Astrocyte (in vitro differentiated cells and primary cell): ENCODE measurements around the gene AKAP9. TPM values are rescaled to one million over a fixed set of nuclear protein-coding genes. Genes with fewer than 3 reads are reported as not detected.

Experiments used
- DNase-seq: peaks from one replicate; pipeline ENCODE4 v3.0.0-alpha.2; 2010; ENCODE audit warnings: low read depth
- FAIRE-seq: peaks from 2 replicates; lab custom pipeline; 2011; peaks lifted over from hg19 to GRCh38; lab: Jason Lieb, UNC
- H2AFZ ChIP-seq: 2 replicates; pipeline ENCODE4 v1.6.0; 2012; ENCODE audit warnings: low read depth, low read length, inconsistent platforms
- H3K27ac ChIP-seq: 2 replicates; pipeline ENCODE4 v1.5.1; 2011; ENCODE audit warnings: low read depth, low read length, inconsistent platforms
- H3K27me3 ChIP-seq: 2 replicates; pipeline ENCODE4 v1.6.0; 2011; ENCODE audit warnings: low read length, inconsistent platforms; ENCODE audit not compliant: insufficient read depth
- H3K36me3 ChIP-seq: 2 replicates; pipeline ENCODE4 v1.5.1; 2011; ENCODE audit warnings: low read length, inconsistent platforms; ENCODE audit not compliant: insufficient read depth
- H3K4me1 ChIP-seq: 2 replicates; pipeline ENCODE4 v1.5.1; 2011; ENCODE audit warnings: low read length, inconsistent platforms; ENCODE audit not compliant: insufficient read depth
- H3K4me2 ChIP-seq: 2 replicates; pipeline ENCODE4 v1.6.0; 2012; ENCODE audit warnings: low read length, inconsistent platforms
- H3K4me3 ChIP-seq: 2 replicates; pipeline ENCODE4 v1.5.1; 2011; ENCODE audit warnings: low read depth, mild to moderate bottlenecking, low read length, inconsistent platforms; ENCODE audit not compliant: insufficient read depth
- H3K79me2 ChIP-seq: 2 replicates; pipeline ENCODE4 v1.6.0; 2012; ENCODE audit warnings: mild to moderate bottlenecking, low read length, inconsistent platforms; ENCODE audit not compliant: insufficient read depth
- H3K9ac ChIP-seq: 2 replicates; pipeline ENCODE4 v1.6.0; 2012; ENCODE audit warnings: mild to moderate bottlenecking, low read length, inconsistent platforms
- H3K9me3 ChIP-seq: 2 replicates; pipeline ENCODE4 v1.5.1; 2012; ENCODE audit warnings: low read depth, mild to moderate bottlenecking, low read length, inconsistent platforms; ENCODE audit not compliant: insufficient read depth
- H4K20me1 ChIP-seq: 2 replicates; pipeline ENCODE4 v1.6.0; 2012; ENCODE audit warnings: low read length, inconsistent platforms; ENCODE audit not compliant: insufficient read depth
- H3K27ac Mint-ChIP-seq: one replicate; pipeline ENCODE4 v1.8.0; 2021; ENCODE audit warnings: mild to moderate bottlenecking, mixed read lengths; ENCODE audit not compliant: unreplicated experiment
- H3K27me3 Mint-ChIP-seq: one replicate; pipeline ENCODE4 v1.8.0; 2021; ENCODE audit warnings: low read depth, mixed read lengths; ENCODE audit not compliant: unreplicated experiment
- H3K36me3 Mint-ChIP-seq: one replicate; pipeline ENCODE4 v1.8.0; 2021; ENCODE audit warnings: low read depth, mixed read lengths; ENCODE audit not compliant: unreplicated experiment
- H3K4me1 Mint-ChIP-seq: one replicate; pipeline ENCODE4 v1.8.0; 2021; ENCODE audit warnings: low read depth, mixed read lengths; ENCODE audit not compliant: unreplicated experiment
- H3K4me3 Mint-ChIP-seq: one replicate; pipeline ENCODE4 v1.8.0; 2021; ENCODE audit warnings: mild to moderate bottlenecking, moderate library complexity, mixed read lengths; ENCODE audit not compliant: unreplicated experiment
- H3K9me3 Mint-ChIP-seq: one replicate; pipeline ENCODE4 v1.8.0; 2021; ENCODE audit warnings: mild to moderate bottlenecking, mixed read lengths; ENCODE audit not compliant: unreplicated experiment
- EZH2 ChIP-seq: IDR thresholded peaks from 2 replicates; pipeline ENCODE4 v1.6.1; 2012; ENCODE audit warnings: mild to moderate bottlenecking, low read length, inconsistent platforms; ENCODE audit not compliant: insufficient read depth
- total RNA-seq: library from RNA; stranded (reverse); gene quantifications from 2 replicates; pipeline ENCODE4 v1.2.1, GENCODE V29; 2021
- TF ChIP-seq, protein P1 (sequence below): IDR thresholded peaks from 2 replicates; pipeline ENCODE4 v1.5.1; 2011; ENCODE audit warnings: low read depth, mild to moderate bottlenecking, inconsistent platforms, low read length, moderate library complexity; ENCODE audit not compliant: insufficient read depth

Gene AKAP9
- total RNA-seq, 1 donor from 2014 or later, result 55.6 TPM

GRCh38 chr7:91973639-91974038 lies 33.0 kb downstream of the AKAP9 start:
- Histone ChIP-seq H3K9ac (no peak overlapping the region), H3K27ac (no peak overlapping the region), H3K9me3 (no peaks in the 10 kb centered on the region), H3K27me3 (no peaks in the 10 kb centered on the region), H3K4me2 (no peak overlapping the region), H2AFZ (no peak overlapping the region), H3K4me3 (no peak overlapping the region), H4K20me1 (peaks cover 50% of the 10 kb centered on the region), H3K36me3 (no peaks in the 10 kb centered on the region), H3K4me1 (no peaks in the 10 kb centered on the region), H3K79me2 (peaks cover 59% of the 10 kb centered on the region)
- FAIRE-seq (peak; percentile 60), DNase-seq (no peak)
- TF ChIP-seq, protein P1, sequence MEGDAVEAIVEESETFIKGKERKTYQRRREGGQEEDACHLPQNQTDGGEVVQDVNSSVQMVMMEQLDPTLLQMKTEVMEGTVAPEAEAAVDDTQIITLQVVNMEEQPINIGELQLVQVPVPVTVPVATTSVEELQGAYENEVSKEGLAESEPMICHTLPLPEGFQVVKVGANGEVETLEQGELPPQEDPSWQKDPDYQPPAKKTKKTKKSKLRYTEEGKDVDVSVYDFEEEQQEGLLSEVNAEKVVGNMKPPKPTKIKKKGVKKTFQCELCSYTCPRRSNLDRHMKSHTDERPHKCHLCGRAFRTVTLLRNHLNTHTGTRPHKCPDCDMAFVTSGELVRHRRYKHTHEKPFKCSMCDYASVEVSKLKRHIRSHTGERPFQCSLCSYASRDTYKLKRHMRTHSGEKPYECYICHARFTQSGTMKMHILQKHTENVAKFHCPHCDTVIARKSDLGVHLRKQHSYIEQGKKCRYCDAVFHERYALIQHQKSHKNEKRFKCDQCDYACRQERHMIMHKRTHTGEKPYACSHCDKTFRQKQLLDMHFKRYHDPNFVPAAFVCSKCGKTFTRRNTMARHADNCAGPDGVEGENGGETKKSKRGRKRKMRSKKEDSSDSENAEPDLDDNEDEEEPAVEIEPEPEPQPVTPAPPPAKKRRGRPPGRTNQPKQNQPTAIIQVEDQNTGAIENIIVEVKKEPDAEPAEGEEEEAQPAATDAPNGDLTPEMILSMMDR, result no peak
- TF ChIP-seq EZH2, result no peak
- peaks cover 2% of the 10 kb centered on the region for H3K4me1 Mint-ChIP-seq
- H3K9me3 Mint-ChIP-seq, result no peaks in the 10 kb centered on the region
- no peak overlapping the region for H3K4me3 Mint-ChIP-seq
- no peaks in the 10 kb centered on the region for H3K27me3 Mint-ChIP-seq
- peaks cover 7% of the 10 kb centered on the region for H3K36me3 Mint-ChIP-seq
- H3K27ac Mint-ChIP-seq, result no peak overlapping the region

- Histone ChIP-seq H3K9ac (no peak overlapping the region), H3K4me3 (no peak overlapping the region), H3K27ac (no peak overlapping the region), H3K4me2 (no peak overlapping the region), H3K27me3 (no peaks in the 10 kb centered on the region), H4K20me1 (peaks cover 47% of the 10 kb centered on the region), H3K9me3 (no peaks in the 10 kb centered on the region), H3K79me2 (peaks cover 54% of the 10 kb centered on the region), H3K36me3 (no peaks in the 10 kb centered on the region), H3K4me1 (no peaks in the 10 kb centered on the region), H2AFZ (no peak overlapping the region)
- peaks cover 2% of the 10 kb centered on the region for H3K4me1 Mint-ChIP-seq
- H3K4me3 Mint-ChIP-seq, result no peak overlapping the region
- no peak overlapping the region for H3K27ac Mint-ChIP-seq
- FAIRE-seq (no peak), DNase-seq (no peak)
- TF ChIP-seq, protein P1, result no peak
- TF ChIP-seq EZH2, result no peak
- H3K9me3 Mint-ChIP-seq, result no peaks in the 10 kb centered on the region
- H3K27me3 Mint-ChIP-seq, result no peaks in the 10 kb centered on the region
- peaks cover 7% of the 10 kb centered on the region for H3K36me3 Mint-ChIP-seq
These were observed 33.4 kb downstream of the AKAP9 start for GRCh38 chr7:91974066-91974465.

DNA sequence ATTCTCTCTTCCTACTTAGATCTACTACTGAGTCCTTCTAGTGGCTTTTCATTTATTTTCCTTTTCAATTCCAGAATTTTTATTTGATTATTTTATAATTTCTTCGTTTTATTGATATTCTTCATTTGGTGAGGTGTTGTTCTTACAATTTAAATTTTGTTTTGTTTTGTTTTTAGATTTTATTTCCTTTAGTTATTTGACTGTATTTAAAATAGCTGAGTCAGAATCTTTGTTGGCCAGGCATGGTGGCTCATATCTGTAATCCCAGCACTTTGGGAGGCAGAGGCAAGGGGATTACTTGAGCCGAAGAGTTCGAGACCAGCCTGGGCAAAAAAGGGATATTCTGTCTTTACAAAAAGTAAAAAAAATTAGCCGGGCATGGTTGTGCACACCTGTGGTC lies 36.1 kb downstream of the AKAP9 start:
- H3K27me3 ChIP-seq, result no peaks in the 10 kb centered on the region
- H3K79me2 ChIP-seq, result peaks cover 33% of the 10 kb centered on the region
- Mint-ChIP-seq H3K36me3 (peaks cover 5% of the 10 kb centered on the region), H3K27ac (no peak overlapping the region), H3K9me3 (no peaks in the 10 kb centered on the region), H3K27me3 (no peaks in the 10 kb centered on the region), H3K4me3 (no peak overlapping the region), H3K4me1 (no peaks in the 10 kb centered on the region)
- H3K36me3 ChIP-seq, result no peaks in the 10 kb centered on the region
- no peak for FAIRE-seq
- no peak overlapping the region for H3K4me2 ChIP-seq
- no peak overlapping the region for H3K27ac ChIP-seq
- H3K4me1 ChIP-seq, result no peaks in the 10 kb centered on the region
- H4K20me1 ChIP-seq, result peaks cover 29% of the 10 kb centered on the region
- H3K9ac ChIP-seq, result no peak overlapping the region
- no peak overlapping the region for H2AFZ ChIP-seq
- no peaks in the 10 kb centered on the region for H3K9me3 ChIP-seq
- TF ChIP-seq EZH2, result no peak
- TF ChIP-seq, protein P1, result no peak
- no peak overlapping the region for H3K4me3 ChIP-seq
- DNase-seq, result no peak
